Measurements from ENCODE around the gene CELSR1. TPM values are rescaled to one million over a fixed set of nuclear protein-coding genes. Genes with fewer than 3 reads are reported as not detected.

Gene CELSR1
- total RNA-seq, 1 donor from 2014 or later: 0.27 TPM

DNA sequence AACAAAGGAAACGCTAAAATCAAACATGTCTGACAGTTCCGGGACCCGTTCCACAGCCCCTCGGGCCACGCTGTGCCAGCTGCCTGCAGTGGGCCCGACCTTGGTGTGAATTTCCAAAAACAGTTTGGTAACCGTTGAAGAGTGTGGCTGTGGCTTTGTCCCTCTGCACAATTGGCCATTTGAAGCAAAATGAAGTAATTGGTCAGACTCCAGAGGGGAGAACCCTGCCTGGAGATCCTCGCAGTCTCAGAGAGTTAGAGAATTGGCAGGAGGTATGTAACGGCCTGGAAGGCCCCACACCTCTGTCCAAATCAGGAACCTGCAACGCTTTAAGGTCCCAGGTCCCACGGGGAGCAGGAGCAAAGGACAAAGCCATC, 175.6 kb downstream of the CELSR1 start:
- no peak overlapping the region for H3K27ac Mint-ChIP-seq (ENCODE audit: unreplicated experiment)
- peaks cover 3% of the 10 kb centered on the region for H3K4me1 Mint-ChIP-seq (ENCODE audit: low read depth, unreplicated experiment)
- no peak overlapping the region for H3K4me3 Mint-ChIP-seq (ENCODE audit: unreplicated experiment)
- H3K36me3 Mint-ChIP-seq (ENCODE audit: unreplicated experiment): peaks cover 7% of the 10 kb centered on the region
- H3K27me3 Mint-ChIP-seq (ENCODE audit: unreplicated experiment): no peaks in the 10 kb centered on the region
- TF ChIP-seq, protein P1, sequence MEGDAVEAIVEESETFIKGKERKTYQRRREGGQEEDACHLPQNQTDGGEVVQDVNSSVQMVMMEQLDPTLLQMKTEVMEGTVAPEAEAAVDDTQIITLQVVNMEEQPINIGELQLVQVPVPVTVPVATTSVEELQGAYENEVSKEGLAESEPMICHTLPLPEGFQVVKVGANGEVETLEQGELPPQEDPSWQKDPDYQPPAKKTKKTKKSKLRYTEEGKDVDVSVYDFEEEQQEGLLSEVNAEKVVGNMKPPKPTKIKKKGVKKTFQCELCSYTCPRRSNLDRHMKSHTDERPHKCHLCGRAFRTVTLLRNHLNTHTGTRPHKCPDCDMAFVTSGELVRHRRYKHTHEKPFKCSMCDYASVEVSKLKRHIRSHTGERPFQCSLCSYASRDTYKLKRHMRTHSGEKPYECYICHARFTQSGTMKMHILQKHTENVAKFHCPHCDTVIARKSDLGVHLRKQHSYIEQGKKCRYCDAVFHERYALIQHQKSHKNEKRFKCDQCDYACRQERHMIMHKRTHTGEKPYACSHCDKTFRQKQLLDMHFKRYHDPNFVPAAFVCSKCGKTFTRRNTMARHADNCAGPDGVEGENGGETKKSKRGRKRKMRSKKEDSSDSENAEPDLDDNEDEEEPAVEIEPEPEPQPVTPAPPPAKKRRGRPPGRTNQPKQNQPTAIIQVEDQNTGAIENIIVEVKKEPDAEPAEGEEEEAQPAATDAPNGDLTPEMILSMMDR (IDR thresholded peaks at IDR 0.05; ENCODE audit: partially characterized antibody, unreplicated experiment): no peak
- no peak for DNase-seq
- H3K9me3 Mint-ChIP-seq (ENCODE audit: unreplicated experiment): peaks cover 4% of the 10 kb centered on the region

DNA sequence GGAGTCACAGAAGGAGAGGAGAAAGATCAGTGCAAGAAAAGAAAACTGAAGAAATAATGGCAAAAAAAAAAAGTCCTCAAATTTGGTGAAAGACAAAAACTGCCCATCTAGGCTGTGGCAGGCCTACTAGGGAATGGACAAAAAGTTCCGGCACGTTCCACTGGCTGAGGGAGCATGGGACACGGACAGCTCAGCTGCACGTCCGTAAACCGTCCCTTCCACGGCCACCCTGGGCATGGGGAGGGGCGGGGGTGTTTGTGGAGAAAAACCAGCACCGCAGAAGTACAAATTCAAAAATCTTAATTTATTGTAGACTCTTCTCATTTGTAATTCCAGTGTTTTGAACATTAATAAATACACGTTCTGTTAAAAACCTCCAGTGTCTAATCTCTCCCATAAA, 176.5 kb downstream of the CELSR1 start:
- TF ChIP-seq, protein P1 (IDR thresholded peaks at IDR 0.05; ENCODE audit: partially characterized antibody, unreplicated experiment): no peak
- Mint-ChIP-seq H3K27me3 (ENCODE audit: unreplicated experiment) (no peaks in the 10 kb centered on the region), H3K4me1 (ENCODE audit: low read depth, unreplicated experiment) (peaks cover 3% of the 10 kb centered on the region), H3K36me3 (ENCODE audit: unreplicated experiment) (peaks cover 7% of the 10 kb centered on the region), H3K9me3 (ENCODE audit: unreplicated experiment) (peaks cover 4% of the 10 kb centered on the region), H3K4me3 (ENCODE audit: unreplicated experiment) (no peak overlapping the region), H3K27ac (ENCODE audit: unreplicated experiment) (no peak overlapping the region)
- DNase-seq: no peak

- H3K36me3 Mint-ChIP-seq (ENCODE audit: unreplicated experiment): peaks cover 7% of the 10 kb centered on the region
- H3K4me1 Mint-ChIP-seq (ENCODE audit: low read depth, unreplicated experiment): peaks cover 5% of the 10 kb centered on the region
- no peak overlapping the region for H3K27ac Mint-ChIP-seq (ENCODE audit: unreplicated experiment)
- H3K9me3 Mint-ChIP-seq (ENCODE audit: unreplicated experiment): peaks cover 5% of the 10 kb centered on the region
- H3K27me3 Mint-ChIP-seq (ENCODE audit: unreplicated experiment): peaks cover 2% of the 10 kb centered on the region
- H3K4me3 Mint-ChIP-seq (ENCODE audit: unreplicated experiment): no peak overlapping the region
- no peak for DNase-seq
- TF ChIP-seq, protein P1 (IDR thresholded peaks at IDR 0.05; ENCODE audit: partially characterized antibody, unreplicated experiment): no peak
These were observed 177.3 kb downstream of the CELSR1 start for GRCh38 chr22:46360097-46360496.

DNA sequence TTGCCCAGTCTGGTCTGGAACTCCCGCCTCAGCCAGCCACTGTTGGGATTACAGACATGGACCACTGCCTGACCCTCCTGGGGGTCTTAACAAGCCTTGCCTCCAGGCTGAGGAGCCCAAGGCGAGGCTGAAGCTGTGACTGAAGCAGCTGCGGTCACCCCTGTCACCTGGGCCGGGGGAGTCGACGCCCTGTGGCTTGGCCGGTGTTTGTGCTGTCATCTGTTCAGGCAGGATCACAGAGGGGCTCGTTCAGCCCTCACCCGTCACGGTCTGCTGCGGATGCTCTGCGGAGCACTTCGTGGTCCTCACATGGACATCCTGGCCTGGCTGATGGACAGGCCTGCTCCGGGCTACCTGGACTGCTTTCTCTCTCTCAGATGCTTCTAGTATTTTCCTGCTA, 178.1 kb downstream of the CELSR1 start:
- Mint-ChIP-seq H3K4me3 (ENCODE audit: unreplicated experiment) (no peak overlapping the region), H3K36me3 (ENCODE audit: unreplicated experiment) (peaks cover 7% of the 10 kb centered on the region), H3K27ac (ENCODE audit: unreplicated experiment) (no peak overlapping the region), H3K27me3 (ENCODE audit: unreplicated experiment) (peaks cover 2% of the 10 kb centered on the region), H3K4me1 (ENCODE audit: low read depth, unreplicated experiment) (peaks cover 5% of the 10 kb centered on the region), H3K9me3 (ENCODE audit: unreplicated experiment) (peaks cover 5% of the 10 kb centered on the region)
- no peak for DNase-seq
- TF ChIP-seq, protein P1 (IDR thresholded peaks at IDR 0.05; ENCODE audit: partially characterized antibody, unreplicated experiment): no peak

DNA sequence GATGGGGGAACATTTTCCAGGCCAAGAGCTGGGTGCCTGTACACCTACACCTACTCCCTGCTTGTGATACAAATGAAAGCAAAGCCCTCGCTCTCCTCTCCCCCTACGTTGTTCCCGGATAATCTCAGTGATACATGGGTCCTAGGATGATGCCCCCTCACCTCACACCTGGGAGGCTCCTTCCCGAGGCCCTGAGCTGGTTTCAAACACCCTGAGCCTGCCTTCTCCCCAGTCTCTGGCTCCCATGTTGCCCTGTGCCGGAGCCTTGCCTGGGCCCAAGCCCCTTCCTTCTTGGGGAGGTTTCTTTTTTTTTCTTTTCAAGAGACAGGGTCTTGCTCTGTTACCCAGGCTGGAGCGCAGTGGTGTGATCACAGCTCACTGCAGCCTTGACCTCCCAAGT, 178.7 kb downstream of the CELSR1 start:
- TF ChIP-seq, protein P1 (IDR thresholded peaks at IDR 0.05; ENCODE audit: partially characterized antibody, unreplicated experiment): no peak
- H3K27ac Mint-ChIP-seq (ENCODE audit: unreplicated experiment): no peak overlapping the region
- peaks cover 2% of the 10 kb centered on the region for H3K27me3 Mint-ChIP-seq (ENCODE audit: unreplicated experiment)
- H3K36me3 Mint-ChIP-seq (ENCODE audit: unreplicated experiment): peaks cover 7% of the 10 kb centered on the region
- peaks cover 7% of the 10 kb centered on the region for H3K4me1 Mint-ChIP-seq (ENCODE audit: low read depth, unreplicated experiment)
- H3K9me3 Mint-ChIP-seq (ENCODE audit: unreplicated experiment): peaks cover 5% of the 10 kb centered on the region
- peak; percentile 7 for DNase-seq
- H3K4me3 Mint-ChIP-seq (ENCODE audit: unreplicated experiment): no peak overlapping the region

Measured in glutamatergic neuron (in vitro differentiated cells).